Karpas-422 (cell line): Measurements from ENCODE around the gene MOB2. TPM values are rescaled to one million over a fixed set of nuclear protein-coding genes. Genes with fewer than 3 reads are reported as not detected.

Experiments used
- DNase-seq: peaks from one replicate; pipeline ENCODE4 v3.0.0-alpha.2; 2015
- H2AFZ ChIP-seq: fragments of 200-600 bp; sonication (generic); 2 replicates; pipeline ENCODE4 v1.6.1; 2014; ENCODE audit warnings: antibody characterized with exemption, low read length, mixed read lengths
- H3K27ac ChIP-seq: fragments of 200-600 bp; sonication (generic); 2 replicates; pipeline ENCODE4 v1.5.1; 2014; ENCODE audit warnings: mild to moderate bottlenecking, low read length, moderate library complexity
- H3K27me3 ChIP-seq: fragments of 200-600 bp; sonication (generic); 2 replicates; pipeline ENCODE4 v1.6.1; 2014; ENCODE audit warnings: low read length, mixed read lengths
- H3K36me3 ChIP-seq: fragments of 200-600 bp; sonication (generic); 2 replicates; pipeline ENCODE4 v1.6.1; 2014; ENCODE audit warnings: low read length, mixed read lengths; ENCODE audit not compliant: insufficient read depth
- H3K4me1 ChIP-seq: fragments of 200-600 bp; sonication (generic); 2 replicates; pipeline ENCODE4 v1.6.1; 2014; ENCODE audit warnings: mild to moderate bottlenecking, low read length, mixed read lengths
- H3K4me2 ChIP-seq: fragments of 200-600 bp; sonication (generic); 2 replicates; pipeline ENCODE4 v1.6.1; 2014; ENCODE audit warnings: low read length, low read depth, mild to moderate bottlenecking; ENCODE audit not compliant: poor library complexity, severe bottlenecking
- H3K4me3 ChIP-seq: fragments of 200-600 bp; sonication (generic); 2 replicates; pipeline ENCODE4 v1.5.1; 2014; ENCODE audit warnings: mild to moderate bottlenecking, antibody characterized with exemption, low read length, mixed read lengths
- H3K79me2 ChIP-seq: fragments of 200-600 bp; sonication (generic); 2 replicates; pipeline ENCODE4 v1.6.1; 2014; ENCODE audit warnings: mild to moderate bottlenecking, low read length, mixed read lengths
- H3K9ac ChIP-seq: fragments of 200-600 bp; sonication (generic); 2 replicates; pipeline ENCODE4 v1.6.0; 2014; ENCODE audit warnings: low read length
- H3K9me2 ChIP-seq: fragments of 200-600 bp; sonication (generic), shearing (Covaris generic); replicated peaks from 2 replicates; pipeline ENCODE4 v1.6.0; 2014; ENCODE audit warnings: mild to moderate bottlenecking, low read length, moderate library complexity; ENCODE audit not compliant: insufficient read depth
- H3K9me3 ChIP-seq: fragments of 300-700, 200-600 bp; sonication (generic); 2 replicates; pipeline ENCODE4 v1.6.1; 2014; ENCODE audit warnings: low read length, mixed read lengths
- H4K20me1 ChIP-seq: fragments of 200-600 bp; sonication (generic); 2 replicates; pipeline ENCODE4 v1.6.1; 2014; ENCODE audit warnings: mild to moderate bottlenecking, antibody characterized with exemption, low read length, low read depth; ENCODE audit not compliant: insufficient read depth
- total RNA-seq: library from RNA; depleted of rRNA; stranded (reverse); fragments of >200 nt; shearing (Covaris generic); gene quantifications from 2 replicates; pipeline ENCODE4 v1.2.3, GENCODE V29; 2014; ENCODE audit warnings: low replicate concordance

The MOB2 gene
- total RNA-seq, 1 experiment from 2014 or later: 8.8 TPM

- Histone ChIP-seq H4K20me1 (peaks cover 44% of the 10 kb centered on the region), H3K9me2 (no peaks in the 10 kb centered on the region), H3K27ac (no peak overlapping the region), H3K9me3 (no peaks in the 10 kb centered on the region), H3K27me3 (no peaks in the 10 kb centered on the region), H3K79me2 (peaks cover 8% of the 10 kb centered on the region; the same call in 1 of the 2 replicates), H3K4me3 (no peak overlapping the region), H3K4me1 (peaks cover 13% of the 10 kb centered on the region), H3K4me2 (no peak overlapping the region), H3K36me3 (no peaks in the 10 kb centered on the region), H3K9ac (no peak overlapping the region), H2AFZ (no peak overlapping the region)
- no peak for DNase-seq
Observed at GRCh38 chr11:1490651-1491050, 4.1 kb upstream of the MOB2 start.

GRCh38 chr11:1488575-1489180, 2.1 kb upstream of the MOB2 start:
- Histone ChIP-seq H3K4me2 (no peak overlapping the region), H2AFZ (no peak overlapping the region), H3K79me2 (peaks cover 8% of the 10 kb centered on the region; the same call in 1 of the 2 replicates), H3K9me2 (no peaks in the 10 kb centered on the region), H4K20me1 (peaks cover 35% of the 10 kb centered on the region; the same call in 1 of the 2 replicates), H3K4me3 (no peak overlapping the region), H3K36me3 (no peaks in the 10 kb centered on the region), H3K4me1 (peaks cover 4% of the 10 kb centered on the region), H3K27ac (no peak overlapping the region), H3K27me3 (no peaks in the 10 kb centered on the region), H3K9ac (no peak overlapping the region), H3K9me3 (no peaks in the 10 kb centered on the region)
- no peak for DNase-seq

- H3K9ac ChIP-seq: no peak overlapping the region
- no peak overlapping the region for H3K27ac ChIP-seq
- H3K9me3 ChIP-seq: no peaks in the 10 kb centered on the region
- peaks cover 30% of the 10 kb centered on the region; the same call in 1 of the 2 replicates for H4K20me1 ChIP-seq
- H2AFZ ChIP-seq: no peak overlapping the region
- no peaks in the 10 kb centered on the region for H3K4me1 ChIP-seq
- no peak for DNase-seq
- H3K79me2 ChIP-seq: peaks cover 8% of the 10 kb centered on the region; the same call in 1 of the 2 replicates
- no peaks in the 10 kb centered on the region for H3K36me3 ChIP-seq
- H3K4me2 ChIP-seq: no peak overlapping the region
- no peaks in the 10 kb centered on the region for H3K9me2 ChIP-seq
- H3K4me3 ChIP-seq: no peak overlapping the region
- H3K27me3 ChIP-seq: no peaks in the 10 kb centered on the region
Observed at GRCh38 chr11:1487851-1488574, 1.4 kb upstream of the MOB2 start.

GRCh38 chr11:1487091-1487850, 692 bp upstream of the MOB2 start:
- H3K9ac ChIP-seq: no peak overlapping the region
- no peak overlapping the region for H3K4me2 ChIP-seq
- no peak overlapping the region for H3K4me3 ChIP-seq
- H3K9me3 ChIP-seq: no peaks in the 10 kb centered on the region
- H3K4me1 ChIP-seq: no peaks in the 10 kb centered on the region
- H3K79me2 ChIP-seq: peaks cover 8% of the 10 kb centered on the region; the same call in 1 of the 2 replicates
- H3K9me2 ChIP-seq: no peaks in the 10 kb centered on the region
- no peaks in the 10 kb centered on the region for H3K27me3 ChIP-seq
- H3K36me3 ChIP-seq: no peaks in the 10 kb centered on the region
- H3K27ac ChIP-seq: no peak overlapping the region
- no peak for DNase-seq
- H4K20me1 ChIP-seq: peaks cover 23% of the 10 kb centered on the region; the same call in 1 of the 2 replicates
- H2AFZ ChIP-seq: no peak overlapping the region

GRCh38 chr11:1485504-1485885, 1.1 kb downstream of the MOB2 start:
- Histone ChIP-seq H2AFZ (no peak overlapping the region), H3K4me2 (no peak overlapping the region), H3K27ac (no peak overlapping the region), H3K27me3 (no peaks in the 10 kb centered on the region), H3K79me2 (no peaks in the 10 kb centered on the region), H4K20me1 (peaks cover 10% of the 10 kb centered on the region; the same call in 1 of the 2 replicates), H3K4me3 (no peak overlapping the region), H3K4me1 (no peaks in the 10 kb centered on the region), H3K9me3 (no peaks in the 10 kb centered on the region), H3K9ac (no peak overlapping the region), H3K9me2 (no peaks in the 10 kb centered on the region), H3K36me3 (no peaks in the 10 kb centered on the region)
- DNase-seq: no peak

GRCh38 chr11:1484695-1485503, 1.7 kb downstream of the MOB2 start:
- Histone ChIP-seq H3K9ac (no peak overlapping the region), H3K79me2 (no peaks in the 10 kb centered on the region)

GRCh38 chr11:1484061-1484671, 2.4 kb downstream of the MOB2 start:
- no peaks in the 10 kb centered on the region for H3K36me3 ChIP-seq
- no peaks in the 10 kb centered on the region for H3K27me3 ChIP-seq
- no peak for DNase-seq
- H3K79me2 ChIP-seq: no peaks in the 10 kb centered on the region
- no peak overlapping the region for H3K27ac ChIP-seq
- H3K9ac ChIP-seq: no peak overlapping the region
- no peaks in the 10 kb centered on the region for H3K9me3 ChIP-seq
- peaks cover 7% of the 10 kb centered on the region; the same call in 1 of the 2 replicates for H4K20me1 ChIP-seq
- H3K9me2 ChIP-seq: no peaks in the 10 kb centered on the region
- no peaks in the 10 kb centered on the region for H3K4me1 ChIP-seq
- no peak overlapping the region for H3K4me3 ChIP-seq
- no peak overlapping the region for H3K4me2 ChIP-seq
- H2AFZ ChIP-seq: no peak overlapping the region

More at GRCh38 chr11:1484695-1485503, 1.7 kb downstream of the MOB2 start:
- H3K9me3 ChIP-seq: no peaks in the 10 kb centered on the region
- H4K20me1 ChIP-seq: peaks cover 10% of the 10 kb centered on the region; the same call in 1 of the 2 replicates
- H2AFZ ChIP-seq: no peak overlapping the region
- DNase-seq: no peak
- H3K4me2 ChIP-seq: no peak overlapping the region
- H3K27me3 ChIP-seq: no peaks in the 10 kb centered on the region
- no peaks in the 10 kb centered on the region for H3K9me2 ChIP-seq
- H3K36me3 ChIP-seq: no peaks in the 10 kb centered on the region
- no peak overlapping the region for H3K4me3 ChIP-seq
- H3K4me1 ChIP-seq: no peaks in the 10 kb centered on the region
- H3K27ac ChIP-seq: no peak overlapping the region
